IMR-90 (cell line): ENCODE data around the gene PPP1R37. TPM values are rescaled to one million over a fixed set of nuclear protein-coding genes. Genes with fewer than 3 reads are reported as not detected.

Source experiments
- ATAC-seq: fragments of 200-7000 bp; cut with Tn5 transposase; 2 replicates; pipeline ENCODE4 v1.9.1; 2020; ENCODE audit warnings: low read depth, mild to moderate bottlenecking, moderate library complexity
- BruUV-seq: library from RNA; stranded (reverse); fragments of 400-500 nt; replicated peaks from 2 replicates; lab custom pipeline; 2021; lab: Mats Ljungman, UMichigan
- CTCF ChIA-PET: fragments of 300-600 bp; formaldehyde crosslinking; extraction: SDS; loops from one replicate; lab custom pipeline; 2021; ENCODE audit warnings: antibody characterized with exemption; lab: Yijun Ruan, JAX
- POLR2A ChIA-PET: fragments of 300-600 bp; sonication (Branson Sonifier 250); formaldehyde crosslinking; loops from one replicate; lab custom pipeline; 2022; ENCODE audit warnings: antibody characterized with exemption; ENCODE audit not compliant: unreplicated experiment; lab: Charles Lee
- DNase-seq: peaks from one replicate; pipeline ENCODE4 v3.0.0; 2013
- H2AFZ ChIP-seq: replicated peaks from 2 replicates; pipeline ENCODE3; 2013; ENCODE audit warnings: low read length, mild to moderate bottlenecking; ENCODE audit not compliant: poor library complexity
- H2AK5ac ChIP-seq: 2 replicates; pipeline ENCODE4 v1.6.1; 2013; ENCODE audit warnings: low read depth, low read length, inconsistent platforms
- H2AK9ac ChIP-seq: replicated peaks from 2 replicates; pipeline ENCODE3; 2013; ENCODE audit warnings: mild to moderate bottlenecking, low read depth, low read length, moderate library complexity; ENCODE audit not compliant: poor library complexity
- H2BK120ac ChIP-seq: 2 replicates; pipeline ENCODE4 v1.6.1; 2013; ENCODE audit warnings: low read depth, low read length, inconsistent platforms
- H2BK15ac ChIP-seq: 3 replicates; pipeline ENCODE4 v1.6.1; 2013; ENCODE audit warnings: low read depth, low read length, inconsistent platforms
- H2BK20ac ChIP-seq: 2 replicates; pipeline ENCODE4 v1.6.1; 2013; ENCODE audit warnings: low read depth, mild to moderate bottlenecking, inconsistent platforms, low read length, moderate library complexity
- H2BK5ac ChIP-seq: 2 replicates; pipeline ENCODE4 v1.6.1; 2013; ENCODE audit warnings: mild to moderate bottlenecking, low read depth, low read length, inconsistent platforms; ENCODE audit not compliant: poor library complexity, severe bottlenecking
- H3K14ac ChIP-seq: replicated peaks from 2 replicates; pipeline ENCODE4 v1.6.1; 2013; ENCODE audit warnings: low read depth, low read length, inconsistent platforms
- H3K18ac ChIP-seq: 2 replicates; pipeline ENCODE4 v1.6.1; 2013; ENCODE audit warnings: low read depth, low read length, control low read depth
- H3K23ac ChIP-seq: 2 replicates; pipeline ENCODE4 v1.6.1; 2013; ENCODE audit warnings: low read depth, low read length, inconsistent platforms
- H3K27ac ChIP-seq: 2 replicates; pipeline ENCODE4 v1.5.1; 2013; ENCODE audit warnings: mild to moderate bottlenecking, control low read depth, low read length; ENCODE audit not compliant: insufficient read depth
- H3K27me3 ChIP-seq: 2 replicates; pipeline ENCODE4 v1.6.1; 2013; ENCODE audit warnings: low read length; ENCODE audit not compliant: control insufficient read depth, insufficient read depth
- H3K36me3 ChIP-seq: 2 replicates; pipeline ENCODE4 v1.6.1; 2013; ENCODE audit warnings: low read length, mixed read lengths; ENCODE audit not compliant: control insufficient read depth, insufficient read depth
- H3K4ac ChIP-seq: 2 replicates; pipeline ENCODE4 v1.6.1; 2013; ENCODE audit warnings: low read depth, low read length, inconsistent platforms
- H3K4me1 ChIP-seq: 2 replicates; pipeline ENCODE4 v1.6.1; 2013; ENCODE audit warnings: low read length, mixed read lengths; ENCODE audit not compliant: control insufficient read depth, insufficient read depth
- H3K4me2 ChIP-seq: 2 replicates; pipeline ENCODE4 v1.6.1; 2013; ENCODE audit warnings: low read depth, mild to moderate bottlenecking, control low read depth, low read length, moderate library complexity
- H3K4me3 ChIP-seq: 2 replicates; pipeline ENCODE4 v1.5.1; 2013; ENCODE audit warnings: low read depth, mild to moderate bottlenecking, control low read depth, low read length, moderate library complexity; ENCODE audit not compliant: insufficient read depth
- H3K56ac ChIP-seq: 2 replicates; pipeline ENCODE4 v1.6.1; 2013; ENCODE audit warnings: low read length, inconsistent platforms; ENCODE audit not compliant: insufficient read depth; ENCODE audit errors: extremely low read depth
- H3K79me1 ChIP-seq, 2 experiments: 2 replicates each; pipeline ENCODE4 v1.6.1; 2013; ENCODE audit warnings: low read length in 2 of 2, inconsistent platforms in 1 of 2, low read depth in 1 of 2
- H3K9ac ChIP-seq: 2 replicates; pipeline ENCODE4 v1.6.1; 2013; ENCODE audit warnings: low read depth, low read length, control low read depth
- H3K9me1 ChIP-seq: 2 replicates; pipeline ENCODE4 v1.6.1; 2013; ENCODE audit warnings: low read length, inconsistent platforms; ENCODE audit not compliant: insufficient read depth
- H3K9me3 ChIP-seq: 2 replicates; pipeline ENCODE4 v1.6.1; 2013; ENCODE audit warnings: low read length; ENCODE audit not compliant: control insufficient read depth, insufficient read depth
- H4K20me1 ChIP-seq: 2 replicates; pipeline ENCODE4 v1.6.1; 2013; ENCODE audit warnings: low read length, inconsistent platforms; ENCODE audit not compliant: insufficient read depth
- H4K5ac ChIP-seq: 2 replicates; pipeline ENCODE4 v1.6.1; 2013; ENCODE audit warnings: mild to moderate bottlenecking, low read depth, low read length, control low read depth
- H4K8ac ChIP-seq, 2 experiments: 2 replicates each; pipeline ENCODE4 v1.6.1; 2013; ENCODE audit warnings: low read depth in 2 of 2, low read length in 2 of 2, control low read depth in 1 of 2, inconsistent platforms in 1 of 2
- H4K91ac ChIP-seq: 2 replicates; pipeline ENCODE4 v1.6.1; 2013; ENCODE audit warnings: low read depth, low read length, inconsistent platforms; ENCODE audit not compliant: insufficient read depth
- CHD1 ChIP-seq: IDR thresholded peaks from 2 replicates; pipeline ENCODE4 v1.6.1; 2012; ENCODE audit warnings: low read depth, low read length, improper control_type of control experiment
- ELK1 ChIP-seq: fragments of 150-350 bp; IDR thresholded peaks from 2 replicates; pipeline ENCODE4 v1.6.1; 2016; ENCODE audit warnings: low read depth, mild to moderate bottlenecking, low read length, moderate library complexity, borderline replicate concordance
- MAZ ChIP-seq: IDR thresholded peaks from 2 replicates; pipeline ENCODE4 v1.6.1; 2012; ENCODE audit warnings: low read depth, mild to moderate bottlenecking, low read length, improper control_type of control experiment, moderate library complexity, borderline replicate concordance
- MXI1 ChIP-seq: IDR thresholded peaks from 2 replicates; pipeline ENCODE4 v1.6.1; 2012; ENCODE audit warnings: low read depth, mild to moderate bottlenecking, low read length, moderate library complexity, borderline replicate concordance
- POLR2A ChIP-seq: IDR thresholded peaks from 2 replicates; pipeline ENCODE4 v1.6.1; 2012; ENCODE audit warnings: mild to moderate bottlenecking, low read depth, low read length
- RCOR1 ChIP-seq: IDR thresholded peaks from 2 replicates; pipeline ENCODE4 v1.6.1; 2012; ENCODE audit warnings: mild to moderate bottlenecking, low read length, improper control_type of control experiment; ENCODE audit not compliant: insufficient replicate concordance
- WGBS, 2 experiments: methylation state at CpG; one replicate each; pipeline versions ENCODE4 v1.1.5 to v1.1.7; 2013; ENCODE audit warnings: missing lambda C conversion rate in 2 of 2; ENCODE audit not compliant: insufficient read length in 1 of 2; ENCODE audit errors: extremely low coverage in 2 of 2; 5-methylcytosine and 5-hydroxymethylcytosine counted together
- dilution Hi-C: fragments of 300-500 bp; cut with HindIII; formaldehyde crosslinking; loops from one replicate; pipeline ENCODE4 v1.14.3; 2018; ENCODE audit warnings: low sequenced_read_pairs; ENCODE audit not compliant: unreplicated experiment
- in situ Hi-C: fragments of 300-500 bp; cut with MboI; formaldehyde crosslinking; loops from 3 replicates; pipeline ENCODE4 v1.14.3; 2019; ENCODE audit warnings: low sequenced_read_pairs, inconsistent platforms, mixed read lengths
- intact Hi-C: fragments of 100-400 bp; cut with micrococcal nuclease; formaldehyde crosslinking; loops from 2 replicates; pipeline ENCODE4 v1.10.0; 2022
- polyA plus RNA-seq, 3 experiments: library from polyadenylated mRNA; depleted of rRNA; stranded (reverse); fragments of >200 nt; gene quantifications; 2 replicates each; pipeline ENCODE4 v1.2.3, GENCODE V29; 2012; ENCODE audit warnings: low replicate concordance in 1 of 3
- total RNA-seq: library from RNA; depleted of rRNA; stranded (reverse); fragments of >200 nt; gene quantifications from 2 replicates; pipeline ENCODE4 v1.2.3, GENCODE V29; 2012

Gene PPP1R37
- total and polyA plus RNA-seq, 2 of the 4 experiments (the other 2 are of a cell fraction) = 13.1 to 18.5 TPM

- Histone ChIP-seq H3K14ac (no peak overlapping the region), H3K4me3 (no peak overlapping the region), H3K23ac (no peak overlapping the region), H2BK15ac (no peak overlapping the region), H4K20me1 (peaks cover 70% of the 10 kb centered on the region), H4K8ac (no peak overlapping the region), H3K56ac (no peak overlapping the region), H3K9ac (no peak overlapping the region), H2BK5ac (no peak overlapping the region), H2BK120ac (no peak overlapping the region), H3K18ac (no peak overlapping the region), H4K5ac (no peak overlapping the region), H2AK9ac (peak overlapping the region; percentile 61), H3K27me3 (no peaks in the 10 kb centered on the region), H2BK20ac (no peak overlapping the region), H3K9me3 (no peaks in the 10 kb centered on the region), H3K4me1 (no peaks in the 10 kb centered on the region; the same call in 1 of the 2 replicates), H3K36me3 (0 out of 2 replicates have a peak, but pooled peaks cover 6% of the 10 kb centered on the region), H3K27ac (no peak overlapping the region), H3K79me1 (peaks cover 35 to 86% of the 10 kb centered on the region in 2 experiments), H2AK5ac (no peak overlapping the region), H4K91ac (no peak overlapping the region), H3K4ac (no peak overlapping the region), H3K9me1 (peaks cover 15% of the 10 kb centered on the region), H3K4me2 (no peak overlapping the region), H2AFZ (no peak overlapping the region)
- in situ Hi-C loops (no loop called here), dilution Hi-C loops (no loop called here), intact Hi-C loops (no loop called here)
- TF ChIP-seq ELK1 (no peak), POLR2A (no peak), MAZ (no peak), CHD1 (no peak), RCOR1 (no peak), MXI1 (no peak)
- ChIA-PET POLR2A (no interaction called here), CTCF (no interaction called here)
- DNase-seq (no peak), ATAC-seq (no peak)
- BruUV-seq = no TSS peak
- 89% methylated on average over 9 of the region's 13 CpGs; no CpG with 5 or more reads in 1 of the 2 experiments for WGBS, 2 experiments
Observed at GRCh38 chr19:45130236-45130635, 37.3 kb downstream of the PPP1R37 start.
